Measurements from ENCODE around the gene FAM72D.
"Not testable (repeated sequence)": the region's sequence is repeated elsewhere in the genome, so short reads cannot be mapped to it uniquely, and the experiment has no call there.

FAM72D gene

GRCh38 chr1:145095284-145096057, at the start of gene FAM72D, which contains the start of gene SRGAP2B:
TSS of gene FAM72D (plus strand) at chr1:145095974. CDS start at chr1:145096848, 874 bp downstream.
TSS of gene SRGAP2B (minus strand) at chr1:145095328. CDS start at chr1:145092901, 2,427 bp downstream.
- DNase-seq (ENCODE audit: low read depth): not testable (repeated sequence)

GRCh38 chr1:145047553-145047952, 48.2 kb upstream of the FAM72D start:
- DNase-seq (ENCODE audit: low read depth): not testable (repeated sequence)

GRCh38 chr1:145048181-145048856, 47.5 kb upstream of the FAM72D start:
- not testable (repeated sequence) for DNase-seq (ENCODE audit: low read depth)

GRCh38 chr1:145052019-145052776, 43.6 kb upstream of the FAM72D start:
- DNase-seq (ENCODE audit: low read depth): not testable (repeated sequence)

GRCh38 chr1:145053428-145053827, 42.3 kb upstream of the FAM72D start:
- not testable (repeated sequence) for DNase-seq (ENCODE audit: low read depth)

GRCh38 chr1:145055217-145055760, 40.5 kb upstream of the FAM72D start:
- not testable (repeated sequence) for DNase-seq (ENCODE audit: low read depth)

- not testable (repeated sequence) for DNase-seq (ENCODE audit: low read depth)
These were observed 37.6 kb upstream of the FAM72D start for GRCh38 chr1:145058184-145058583.

GRCh38 chr1:145063285-145063684, 32.5 kb upstream of the FAM72D start:
- not testable (repeated sequence) for DNase-seq (ENCODE audit: low read depth)

GRCh38 chr1:145063941-145064648, 31.7 kb upstream of the FAM72D start:
- not testable (repeated sequence) for DNase-seq (ENCODE audit: low read depth)

- DNase-seq (ENCODE audit: low read depth): not testable (repeated sequence)
These were observed 30.5 kb upstream of the FAM72D start for GRCh38 chr1:145065194-145065826.

- DNase-seq (ENCODE audit: low read depth): not testable (repeated sequence)
These were observed 29.3 kb upstream of the FAM72D start for GRCh38 chr1:145066486-145066885.

- not testable (repeated sequence) for DNase-seq (ENCODE audit: low read depth)
These were observed 24.2 kb upstream of the FAM72D start for GRCh38 chr1:145071569-145071968.

GRCh38 chr1:145074021-145074559, 21.7 kb upstream of the FAM72D start:
- DNase-seq (ENCODE audit: low read depth): not testable (repeated sequence)

GRCh38 chr1:145076877-145077276, 18.9 kb upstream of the FAM72D start:
- DNase-seq (ENCODE audit: low read depth): not testable (repeated sequence)

- not testable (repeated sequence) for DNase-seq (ENCODE audit: low read depth)
These were observed 17.6 kb upstream of the FAM72D start for GRCh38 chr1:145077872-145078786.

- not testable (repeated sequence) for DNase-seq (ENCODE audit: low read depth)
These were observed 16.9 kb upstream of the FAM72D start for GRCh38 chr1:145078787-145079370.

- not testable (repeated sequence) for DNase-seq (ENCODE audit: low read depth)
These were observed 16.0 kb upstream of the FAM72D start for GRCh38 chr1:145079737-145080136.

- DNase-seq (ENCODE audit: low read depth): not testable (repeated sequence)
These were observed 15.6 kb upstream of the FAM72D start for GRCh38 chr1:145080193-145080592.

Data from activated T-helper 1 cell treated with Interleukin-2 at 50 U/mL for 16 hours (primary cell).